ENCODE data around the gene DCAKD.
"Not testable (repeated sequence)": the region's sequence is repeated elsewhere in the genome, so short reads cannot be mapped to it uniquely, and the experiment has no call there.

Gene DCAKD

DNA sequence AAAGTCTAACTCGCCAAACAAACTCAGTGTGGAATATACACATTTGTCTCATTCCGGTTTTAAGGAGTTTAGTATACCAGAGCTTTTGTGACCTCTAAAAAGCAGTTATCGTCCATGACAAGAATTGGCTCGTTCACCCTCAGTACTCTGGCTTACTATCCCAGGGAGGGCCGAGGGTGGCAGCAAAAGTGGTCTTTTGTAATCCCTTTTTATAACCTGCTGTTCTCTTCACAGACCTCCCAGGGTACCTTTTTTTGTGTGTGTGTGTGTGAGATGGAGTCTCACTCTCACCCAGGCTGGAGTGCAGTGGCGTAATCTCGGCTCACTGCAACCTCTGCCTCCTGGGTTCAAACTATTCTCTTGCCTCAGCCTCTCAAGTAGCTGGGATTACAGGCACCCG lies 18.6 kb upstream of the DCAKD start:
- DNase-seq (ENCODE audit: extremely low spot score, insufficient read length, low read depth), result no peak
- no peak for FAIRE-seq

DNA sequence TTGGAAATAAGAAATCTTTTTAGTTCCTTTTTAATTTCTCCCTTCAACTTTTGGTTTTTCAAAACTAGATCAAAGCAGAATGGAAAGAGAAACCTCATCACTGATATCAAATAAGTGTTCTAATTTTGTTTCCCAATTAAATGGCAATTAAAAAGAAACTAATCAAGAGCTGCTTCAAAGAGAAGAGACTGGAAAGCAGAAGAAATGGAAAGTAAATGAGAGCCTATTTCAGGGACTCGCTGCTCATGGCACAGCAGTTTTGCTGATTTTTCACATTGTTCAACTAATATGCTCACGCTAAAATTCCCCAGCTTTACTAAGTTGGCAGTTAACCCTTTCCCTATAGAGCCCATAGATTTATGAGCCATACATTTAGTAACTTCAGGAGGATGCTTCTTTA lies 16.2 kb upstream of the DCAKD start:
- DNase-seq (ENCODE audit: extremely low spot score, insufficient read length, low read depth) (no peak), FAIRE-seq (no peak)

DNA sequence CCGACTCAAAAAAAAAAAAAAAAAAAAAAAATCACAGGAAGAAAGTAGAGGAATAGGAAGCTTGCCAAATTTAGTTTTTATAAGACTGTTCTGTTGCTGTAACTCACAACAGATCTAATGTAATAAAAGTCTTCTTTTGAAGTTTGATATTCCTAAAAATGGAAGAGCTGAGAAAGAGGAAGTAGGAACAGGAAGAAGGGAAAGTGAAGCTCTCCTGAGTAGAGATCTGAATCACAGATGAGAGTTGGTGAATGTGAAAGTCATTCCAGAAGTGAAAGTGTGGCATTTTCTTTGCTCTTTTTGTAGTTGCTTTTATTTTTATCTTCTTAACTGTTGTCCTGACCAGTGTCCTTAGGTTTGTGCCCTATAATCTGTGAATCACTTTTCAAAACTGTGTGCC lies 11.8 kb upstream of the DCAKD start:
- FAIRE-seq (peak; percentile 78), DNase-seq (ENCODE audit: extremely low spot score, insufficient read length, low read depth) (no peak)

DNA sequence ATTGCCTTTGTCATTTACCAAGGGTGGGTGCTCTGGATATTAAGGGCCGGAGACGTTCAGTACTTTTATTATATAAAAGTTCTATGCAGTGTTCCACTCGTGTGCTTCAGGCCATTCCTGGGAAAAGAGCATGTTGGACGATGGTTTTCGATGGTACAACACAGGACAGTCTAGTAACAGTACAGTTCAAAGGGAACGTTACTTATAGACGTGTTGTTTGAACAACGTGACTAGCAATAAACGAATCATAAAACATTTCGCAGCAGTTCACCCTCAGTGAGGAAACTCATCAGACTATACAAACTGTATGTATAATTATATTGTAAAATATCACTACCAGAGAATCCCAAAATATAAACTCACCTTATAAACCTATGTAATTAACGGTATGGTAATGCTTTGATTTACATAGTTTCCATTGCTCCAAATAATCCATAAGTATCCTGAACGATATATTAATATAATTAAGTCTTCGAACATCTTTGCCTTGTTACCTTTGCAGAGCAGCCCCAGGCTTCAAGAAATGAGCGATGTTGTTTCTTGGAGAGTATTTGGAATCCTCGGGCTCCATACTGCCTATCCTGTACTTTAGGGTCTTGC lies 10.3 kb upstream of the DCAKD start:
- DNase-seq (ENCODE audit: extremely low spot score, insufficient read length, low read depth) (no peak), FAIRE-seq (no peak)

DNA sequence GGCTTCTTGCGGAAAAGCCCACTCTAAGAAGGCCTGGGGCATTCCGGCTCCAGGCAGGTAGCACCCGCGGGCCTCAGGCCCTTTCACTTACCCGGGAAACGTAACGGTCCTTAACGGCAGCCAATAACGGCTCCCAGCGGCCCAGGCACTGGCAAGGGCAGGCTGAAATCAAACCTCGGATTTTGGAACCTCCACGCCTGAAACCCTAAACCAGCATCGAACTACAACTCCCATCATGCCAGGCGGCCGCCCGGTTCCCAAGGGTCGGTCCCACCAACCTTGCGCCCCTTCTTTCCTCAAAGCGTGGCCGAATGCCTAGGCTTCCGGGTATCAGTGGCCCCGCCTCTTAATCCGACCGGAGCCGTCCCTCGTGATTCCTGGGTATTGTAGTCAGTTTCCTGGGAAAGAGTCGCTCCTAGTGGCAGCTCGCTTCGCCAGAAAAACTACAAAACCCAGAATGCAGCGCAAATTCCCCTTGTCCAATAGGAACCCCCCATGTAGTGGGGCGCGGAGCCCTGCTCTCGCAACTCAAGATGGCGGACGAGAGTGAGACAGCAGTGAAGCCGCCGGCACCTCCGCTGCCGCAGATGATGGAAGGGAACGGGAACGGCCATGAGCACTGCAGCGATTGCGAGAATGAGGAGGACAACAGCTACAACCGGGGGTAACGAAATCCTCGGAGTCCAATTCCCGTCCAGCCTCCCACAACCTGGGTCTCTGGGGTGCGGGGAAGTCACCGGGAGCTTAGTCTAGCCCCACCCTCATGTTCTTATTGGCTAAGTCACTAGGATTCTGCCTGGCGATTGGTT lies 9.6 kb upstream of the DCAKD start, which contains the start of gene NMT1:
Gene NMT1 (plus strand): TSS at position 521 of the 809 bp plus-strand sequence. CDS start 13 bp downstream, at position 534.
- peak; percentile 80 for DNase-seq (ENCODE audit: extremely low spot score, insufficient read length, low read depth)
- peak; percentile 90 for FAIRE-seq

DNA sequence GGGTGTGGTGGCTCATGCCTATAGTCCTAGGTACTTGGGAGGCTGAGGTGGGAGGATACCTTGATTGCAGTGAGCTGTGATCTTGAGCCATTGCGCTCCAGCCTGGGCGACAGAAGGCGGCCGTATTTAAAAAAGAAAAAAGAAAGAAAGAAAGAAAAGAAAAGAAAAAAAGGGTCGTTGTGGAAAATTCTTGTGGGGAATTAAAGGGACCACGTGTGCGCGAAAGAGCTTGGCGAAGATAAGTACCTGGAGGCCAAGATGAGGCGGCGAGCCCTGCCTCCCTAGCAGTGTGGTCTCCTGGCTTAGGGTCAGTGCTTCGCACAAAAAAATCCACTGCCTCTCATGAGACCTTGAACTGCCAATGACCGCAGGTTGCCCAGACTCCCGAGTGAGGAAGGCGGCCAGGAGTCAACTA lies 9.0 kb upstream of the DCAKD start:
- FAIRE-seq (no peak), DNase-seq (ENCODE audit: extremely low spot score, insufficient read length, low read depth) (no peak)

DNA sequence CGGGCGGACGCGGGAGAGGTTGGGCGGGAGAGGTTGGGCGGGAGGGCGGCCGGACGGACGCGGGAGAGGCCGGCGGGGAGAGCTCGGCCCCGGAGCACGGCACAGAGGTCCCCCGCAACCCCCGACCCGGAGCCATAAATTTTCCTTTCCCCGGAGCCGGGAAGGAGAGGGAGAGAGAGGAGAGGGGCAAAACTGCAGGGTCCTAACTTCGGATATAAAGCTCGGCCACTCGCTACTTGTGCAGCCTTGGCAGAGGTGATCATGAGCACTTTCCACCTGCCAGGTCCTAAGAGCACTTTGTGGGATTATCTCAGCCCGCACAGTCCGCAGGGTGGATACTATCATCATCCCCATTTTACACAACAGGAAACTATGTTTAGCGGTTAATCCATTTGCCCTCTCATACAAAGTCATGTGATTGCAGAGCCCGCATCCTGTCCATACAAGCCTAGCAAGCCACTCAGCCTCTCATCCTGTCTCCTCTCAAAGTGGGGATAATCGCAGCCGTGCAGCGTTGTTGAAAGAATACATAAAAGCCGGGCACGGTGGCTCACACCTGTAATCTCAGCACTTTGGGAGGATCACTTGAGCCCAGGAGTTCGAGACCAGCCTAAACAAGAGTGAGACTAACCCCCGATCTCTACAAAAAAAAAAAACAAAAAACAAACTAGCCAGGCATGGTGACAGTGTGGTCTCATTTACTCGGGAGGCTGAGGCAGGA lies 780 bp upstream of the DCAKD start:
- DNase-seq (ENCODE audit: extremely low spot score, insufficient read length, low read depth), result no peak

DNA sequence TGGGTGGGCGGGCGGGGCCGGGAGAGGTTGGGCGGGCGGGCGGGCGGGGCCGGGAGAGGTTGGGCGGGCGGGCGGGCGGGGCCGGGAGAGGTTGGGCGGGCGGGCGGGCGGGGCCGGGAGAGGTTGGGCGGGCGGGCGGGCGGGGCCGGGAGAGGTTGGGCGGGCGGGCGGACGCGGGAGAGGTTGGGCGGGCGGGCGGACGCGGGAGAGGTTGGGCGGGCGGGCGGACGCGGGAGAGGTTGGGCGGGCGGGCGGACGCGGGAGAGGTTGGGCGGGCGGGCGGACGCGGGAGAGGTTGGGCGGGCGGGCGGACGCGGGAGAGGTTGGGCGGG lies 254 bp upstream of the DCAKD start:
- DNase-seq (ENCODE audit: extremely low spot score, insufficient read length, low read depth); FAIRE-seq: not testable (repeated sequence)

More for the DNA sequence above, 780 bp upstream of the DCAKD start:
- FAIRE-seq, result no peak

DNA sequence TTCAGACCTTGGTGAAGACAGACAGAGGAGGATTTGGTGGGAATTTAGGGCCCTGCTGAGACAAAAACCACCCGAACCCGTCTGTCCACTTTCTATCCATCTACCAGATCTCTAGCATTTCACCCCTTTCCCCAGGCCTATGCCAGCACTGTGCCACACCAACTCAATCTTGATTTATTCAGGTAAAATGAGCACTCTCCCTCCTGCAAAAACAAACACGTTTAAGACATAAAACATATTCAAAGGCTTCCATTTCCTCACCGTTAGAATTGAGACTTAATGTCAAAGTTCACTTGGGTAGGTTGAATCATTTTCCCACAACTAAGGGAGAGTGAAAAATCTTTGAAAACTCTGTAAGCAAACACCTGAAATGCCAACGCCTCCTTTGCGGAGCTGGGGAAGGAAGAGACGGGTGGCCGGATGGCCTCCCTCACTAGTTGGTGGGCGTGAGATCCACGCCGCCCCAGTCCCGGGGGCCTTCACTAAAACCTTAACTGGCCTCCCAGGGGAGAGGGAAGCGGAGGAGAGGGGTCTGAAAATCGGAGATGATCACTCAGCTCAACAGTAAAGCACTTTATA lies 862 bp downstream of the DCAKD start:
- FAIRE-seq (peak; percentile 9), DNase-seq (ENCODE audit: extremely low spot score, insufficient read length, low read depth) (no peak)

DNA sequence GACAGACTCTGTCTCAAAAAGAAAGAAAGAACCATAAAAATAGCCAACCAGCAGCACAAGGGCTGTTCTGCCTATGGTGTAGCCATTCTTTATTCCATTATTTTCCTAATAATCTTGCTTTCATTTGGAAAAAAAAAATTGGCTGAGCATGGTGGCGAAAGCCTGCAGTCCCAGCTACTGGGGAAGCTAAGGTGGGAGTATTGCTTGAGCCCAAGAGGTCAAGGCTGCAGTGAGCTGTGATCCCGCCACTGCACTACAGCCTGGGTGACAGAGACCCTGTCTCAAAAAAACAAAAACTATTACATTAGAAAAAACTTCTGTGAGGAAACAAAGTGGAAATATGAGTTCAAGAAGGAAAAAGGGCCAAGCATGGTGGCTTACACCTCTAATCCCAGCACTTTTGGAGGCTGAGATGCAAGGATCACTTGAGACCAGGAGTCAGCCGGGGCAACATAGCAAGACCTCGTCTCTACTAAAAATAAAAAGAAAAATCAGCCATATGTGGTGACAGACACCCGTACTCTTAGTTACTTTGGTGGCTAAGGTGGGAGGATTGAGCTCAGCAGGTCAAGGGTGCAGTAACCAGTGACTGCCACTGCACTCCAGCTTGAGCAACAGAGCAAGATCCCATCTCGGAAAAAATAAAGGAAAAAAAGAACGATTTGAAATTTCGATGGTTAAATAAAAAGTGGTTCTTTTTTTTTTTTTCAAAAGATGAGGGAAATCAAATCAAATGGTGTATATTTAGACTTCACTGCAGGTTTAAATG lies 2.5 kb downstream of the DCAKD start:
- DNase-seq (ENCODE audit: extremely low spot score, insufficient read length, low read depth), result no peak
- FAIRE-seq, result no peak

DNA sequence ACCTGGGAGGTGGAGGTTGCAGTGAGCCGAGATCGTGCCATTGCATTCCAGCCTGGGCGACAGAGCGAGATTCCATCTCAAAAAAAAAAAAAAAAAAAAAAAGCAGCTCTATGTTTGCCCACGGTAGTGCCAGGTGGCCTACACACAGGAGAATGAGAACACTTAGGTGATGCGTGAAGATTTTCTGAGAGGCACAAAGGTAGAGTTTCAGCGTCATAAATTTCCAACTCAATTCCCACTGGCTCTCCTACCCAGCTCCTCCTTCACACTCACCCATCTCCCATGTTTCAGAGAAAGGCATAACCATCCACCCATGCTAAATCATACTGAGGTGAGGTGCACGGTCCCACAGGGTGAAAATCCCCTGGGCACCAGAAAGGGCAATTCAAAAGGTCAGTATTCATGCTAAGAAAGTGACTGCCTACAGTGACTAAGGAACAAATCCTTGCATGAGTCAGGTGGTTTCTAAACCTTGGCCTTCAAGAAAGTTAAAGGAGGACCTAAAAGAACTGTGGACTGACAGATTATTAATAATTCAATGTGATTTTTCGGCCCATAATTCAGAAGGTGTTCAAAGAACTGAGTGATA lies 4.8 kb downstream of the DCAKD start:
- DNase-seq (ENCODE audit: extremely low spot score, insufficient read length, low read depth), result no peak

DNA sequence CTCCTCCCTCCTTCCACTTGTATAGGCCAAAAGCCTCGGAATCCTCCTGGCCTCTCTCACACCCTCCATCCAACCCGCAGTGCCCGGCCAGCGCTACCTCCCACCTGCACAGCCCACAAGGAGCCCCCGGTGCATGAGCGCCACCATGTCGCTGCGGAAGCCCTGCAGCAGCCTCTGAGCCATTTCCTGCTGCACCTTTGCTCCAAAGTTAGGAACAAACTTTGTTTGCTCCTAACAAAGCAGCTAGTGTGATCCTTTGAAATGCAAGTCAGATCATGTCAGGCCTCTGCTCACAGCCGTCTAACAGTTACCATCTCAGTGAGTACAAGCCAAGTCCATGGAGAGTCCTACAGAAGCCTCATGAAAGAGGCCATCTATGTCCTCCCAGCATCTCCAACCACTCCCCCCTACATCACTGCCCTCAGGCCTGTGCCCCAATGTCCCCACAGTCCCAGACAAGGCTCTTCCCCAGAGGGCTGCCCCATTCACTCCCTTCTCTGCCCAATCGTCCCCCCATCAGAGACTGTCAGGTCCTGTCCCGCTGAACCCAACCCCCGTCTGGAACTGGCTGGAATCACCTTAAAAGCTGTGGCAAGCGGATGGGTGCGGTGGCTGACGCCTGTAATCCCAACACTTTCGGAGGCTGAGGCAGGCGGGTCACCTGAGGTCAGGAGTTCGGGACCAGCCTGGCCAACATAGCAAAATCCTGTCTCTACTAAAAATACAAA lies 7.5 kb downstream of the DCAKD start:
- no peak for DNase-seq (ENCODE audit: extremely low spot score, insufficient read length, low read depth)
- FAIRE-seq, result no peak

More for the DNA sequence above, 4.8 kb downstream of the DCAKD start:
- peak; percentile 35 for FAIRE-seq

DNA sequence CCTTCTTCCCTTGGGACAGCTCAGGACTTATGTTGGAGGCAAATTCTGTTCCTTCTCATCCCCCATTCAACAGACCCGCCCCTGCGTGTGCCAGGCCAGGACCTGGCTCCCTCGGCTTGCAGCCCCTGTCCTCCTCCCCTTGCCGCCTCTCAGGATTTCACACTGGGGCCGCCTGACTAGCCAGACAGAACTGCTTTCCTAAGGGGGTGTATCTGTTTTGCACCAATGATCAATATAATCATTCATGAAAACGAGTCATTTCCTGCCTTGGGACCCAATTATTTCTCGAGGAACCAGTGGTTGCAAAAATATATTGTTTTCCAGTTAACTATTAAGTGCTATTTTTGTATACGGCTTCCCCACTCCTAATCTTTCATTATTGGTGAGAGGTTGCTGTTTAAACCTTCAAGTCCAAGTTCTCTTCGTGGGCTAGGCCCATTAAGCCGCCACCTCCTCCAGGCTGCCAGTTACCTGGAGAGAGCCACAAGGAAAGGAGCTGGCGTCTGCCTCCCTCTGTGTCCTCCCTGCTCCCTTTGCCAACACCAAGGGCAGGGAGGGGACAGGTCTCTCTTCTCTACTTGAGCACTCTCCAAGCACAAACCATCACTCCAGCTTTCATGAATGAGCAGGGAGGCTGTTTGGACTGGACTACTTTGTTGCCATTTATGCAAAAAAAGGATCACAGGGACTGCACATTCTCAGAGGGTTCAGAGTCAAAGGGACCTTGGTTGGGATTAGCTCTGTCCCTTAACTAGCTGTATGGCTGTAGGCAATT lies 8.9 kb downstream of the DCAKD start:
- no peak for DNase-seq (ENCODE audit: extremely low spot score, insufficient read length, low read depth)
- FAIRE-seq, result peak; percentile 84

DNA sequence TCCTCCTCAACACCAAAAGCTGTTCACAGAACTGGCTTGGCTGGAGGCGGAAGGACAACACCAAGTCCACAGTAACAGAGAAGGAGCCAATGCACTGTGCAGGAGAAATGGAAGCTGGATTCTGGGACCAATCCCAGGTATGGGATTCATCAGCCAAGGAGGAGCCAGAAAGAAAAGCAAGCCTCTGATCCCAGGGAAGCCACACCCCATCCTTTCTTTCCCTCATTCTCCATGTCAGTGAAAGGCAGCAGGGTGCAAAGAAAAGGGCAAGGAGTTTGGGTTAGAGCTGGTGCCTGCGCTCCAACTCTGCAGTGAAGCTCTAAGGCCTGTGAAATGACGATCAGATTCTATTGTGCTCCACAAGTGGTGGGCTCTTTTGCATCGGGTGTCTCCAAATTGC lies 11.0 kb downstream of the DCAKD start:
- DNase-seq (ENCODE audit: extremely low spot score, insufficient read length, low read depth) (no peak), FAIRE-seq (no peak)

DNA sequence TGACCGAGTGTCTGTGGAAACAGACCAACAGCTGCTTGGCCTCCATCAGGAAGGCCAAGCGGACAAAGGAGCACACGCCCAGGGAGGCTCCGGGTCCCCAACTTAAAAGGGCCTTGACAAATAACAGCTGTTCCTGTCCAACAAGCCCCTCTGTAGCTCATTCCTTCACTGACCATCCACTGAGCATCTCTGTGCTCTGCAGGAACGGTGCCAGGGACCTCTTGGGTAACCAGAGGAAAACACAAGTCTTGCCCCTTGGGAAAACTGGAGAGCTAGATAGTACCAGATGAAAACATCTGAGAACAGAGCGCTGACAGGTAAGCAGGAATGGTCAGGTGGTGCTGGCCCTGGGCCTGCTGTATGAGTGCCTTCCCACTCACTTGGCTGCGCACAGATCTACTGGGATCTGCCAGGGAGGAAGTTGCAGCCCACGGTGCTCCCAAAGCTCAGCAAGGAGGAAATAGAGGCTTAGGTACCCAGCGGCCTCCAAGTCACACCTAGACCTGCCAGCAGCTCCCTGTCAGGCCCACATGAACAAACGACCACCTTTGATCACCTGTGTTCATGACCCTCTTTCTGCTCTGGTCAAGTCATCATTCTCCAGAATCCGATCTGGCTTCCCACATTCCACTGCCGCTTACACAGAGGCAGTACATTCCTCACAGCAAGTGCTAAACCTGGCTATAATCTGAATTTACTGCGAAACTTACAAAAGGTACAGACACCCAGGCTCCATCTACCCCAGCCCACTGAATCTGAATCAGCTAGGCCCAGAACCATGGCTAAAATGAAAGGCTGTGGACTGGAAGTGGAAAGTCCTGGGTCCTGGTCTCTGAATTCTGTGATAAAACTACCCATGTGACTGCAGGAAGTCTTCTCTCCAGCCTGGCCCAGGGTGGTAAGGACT lies 12.5 kb downstream of the DCAKD start:
- DNase-seq (ENCODE audit: extremely low spot score, insufficient read length, low read depth) (no peak), FAIRE-seq (no peak)

DNA sequence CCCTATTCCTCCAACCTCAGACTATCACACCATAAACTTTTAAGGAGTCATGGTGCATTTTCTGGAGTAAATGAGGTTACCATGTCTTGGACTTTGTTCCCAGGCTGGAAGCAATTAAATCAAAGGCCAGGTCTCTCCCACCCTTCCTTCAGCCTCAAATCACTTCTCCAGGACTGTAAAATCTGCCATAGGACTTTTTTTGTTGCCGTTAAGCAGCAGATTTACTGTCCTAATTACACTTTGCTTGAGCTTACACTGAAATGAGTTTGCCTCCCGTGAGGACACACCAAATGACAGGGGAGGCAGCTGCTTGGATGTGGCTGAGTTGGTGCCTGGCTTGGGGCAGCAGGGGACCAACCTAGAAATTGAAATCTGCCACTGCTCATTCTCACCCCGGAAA lies 14.7 kb downstream of the DCAKD start:
- no peak for DNase-seq (ENCODE audit: extremely low spot score, insufficient read length, low read depth)
- FAIRE-seq, result no peak

DNA sequence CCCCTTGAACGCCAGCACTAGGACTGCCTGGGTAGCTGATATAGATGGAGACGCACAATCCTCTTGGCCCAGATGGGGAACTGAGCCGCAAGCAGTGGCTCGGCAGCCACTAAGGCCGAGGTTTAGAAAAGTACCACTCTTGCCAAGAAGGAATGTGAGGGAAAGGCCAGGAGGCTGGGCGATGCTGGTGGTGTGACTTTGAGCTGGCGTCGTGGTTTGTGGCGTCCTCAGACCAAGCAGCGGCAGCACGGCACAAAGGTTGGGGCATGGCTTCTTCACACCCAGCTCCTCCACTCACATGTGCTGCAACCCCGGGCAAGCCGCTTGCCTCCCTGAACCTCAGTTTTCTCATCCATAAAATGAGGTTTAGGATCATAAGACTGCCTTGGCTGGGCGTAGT lies 15.6 kb downstream of the DCAKD start:
- DNase-seq (ENCODE audit: extremely low spot score, insufficient read length, low read depth) (no peak), FAIRE-seq (no peak)

All from GM18507 (cell line).